H9 (cell line): ENCODE results near the gene ELMOD3. TPM values are rescaled to one million over a fixed set of nuclear protein-coding genes. Genes with fewer than 3 reads are reported as not detected.

Source experiments
- DNase-seq: peaks from one replicate; pipeline ENCODE4 v3.0.0-alpha.2; 2017
- H2AFZ ChIP-seq: one replicate; pipeline ENCODE4 v1.6.1; 2013; ENCODE audit warnings: mild to moderate bottlenecking, low read length, control low read depth, moderate library complexity
- H2AK5ac ChIP-seq: 2 replicates; pipeline ENCODE4 v1.6.1; 2013; ENCODE audit warnings: low read length, control low read depth, mixed read lengths; ENCODE audit not compliant: insufficient read length
- H2BK120ac ChIP-seq: one replicate; pipeline ENCODE4 v1.6.1; 2013; ENCODE audit warnings: low read depth, mild to moderate bottlenecking, low read length, control low read depth, inconsistent platforms; ENCODE audit not compliant: poor library complexity, severe bottlenecking
- H2BK12ac ChIP-seq: 2 replicates; pipeline ENCODE4 v1.6.1; 2013; ENCODE audit warnings: low read length, control low read depth, mixed read lengths, low read depth; ENCODE audit not compliant: insufficient read length
- H2BK15ac ChIP-seq: 2 replicates; pipeline ENCODE4 v1.6.1; 2013; ENCODE audit warnings: low read depth, low read length, control low read depth
- H2BK20ac ChIP-seq: one replicate; pipeline ENCODE4 v1.6.1; 2013; ENCODE audit warnings: low read depth, mild to moderate bottlenecking, low read length, control low read depth, inconsistent platforms; ENCODE audit not compliant: poor library complexity, severe bottlenecking
- H2BK5ac ChIP-seq: 2 replicates; pipeline ENCODE4 v1.6.1; 2013; ENCODE audit warnings: low read length, control low read depth, mixed read lengths; ENCODE audit not compliant: insufficient read length
- H3K14ac ChIP-seq: 2 replicates; pipeline ENCODE4 v1.6.1; 2013; ENCODE audit warnings: low read length, control low read depth; ENCODE audit not compliant: insufficient read depth
- H3K18ac ChIP-seq: 2 replicates; pipeline ENCODE4 v1.6.1; 2013; ENCODE audit warnings: low read depth, mild to moderate bottlenecking, mixed read lengths, low read length, control low read depth; ENCODE audit not compliant: insufficient read length
- H3K23ac ChIP-seq: 2 replicates; pipeline ENCODE4 v1.6.1; 2013; ENCODE audit warnings: low read length, control low read depth, mixed read lengths, low read depth; ENCODE audit not compliant: insufficient read length
- H3K23me2 ChIP-seq: 2 replicates; pipeline ENCODE4 v1.6.1; 2013; ENCODE audit warnings: low read depth, mild to moderate bottlenecking, mixed read lengths, low read length, control low read depth; ENCODE audit not compliant: insufficient read length, poor library complexity, severe bottlenecking
- H3K27ac ChIP-seq: 2 replicates; pipeline ENCODE4 v1.5.1; 2013; ENCODE audit warnings: low read length, control low read depth, mixed read lengths, low read depth; ENCODE audit not compliant: insufficient read length
- H3K27me3 ChIP-seq: 2 replicates; pipeline ENCODE4 v1.6.1; 2013; ENCODE audit warnings: low read length, control low read depth, inconsistent platforms; ENCODE audit not compliant: insufficient read depth
- H3K4ac ChIP-seq: 2 replicates; pipeline ENCODE4 v1.6.1; 2013; ENCODE audit warnings: low read depth, mild to moderate bottlenecking, control low read depth, inconsistent platforms, low read length, moderate library complexity
- H3K4me1 ChIP-seq: 2 replicates; pipeline ENCODE4 v1.6.1; 2013; ENCODE audit warnings: low read length, control low read depth, inconsistent platforms; ENCODE audit not compliant: insufficient read depth
- H3K4me2 ChIP-seq: 2 replicates; pipeline ENCODE4 v1.6.1; 2013; ENCODE audit warnings: low read length, control low read depth, mixed read lengths; ENCODE audit not compliant: insufficient read length, insufficient read depth
- H3K56ac ChIP-seq: 2 replicates; pipeline ENCODE4 v1.6.1; 2013; ENCODE audit warnings: low read depth, mild to moderate bottlenecking, mixed read lengths, low read length, control low read depth; ENCODE audit not compliant: insufficient read length
- H3K79me1 ChIP-seq: 2 replicates; pipeline ENCODE4 v1.6.1; 2013; ENCODE audit warnings: low read depth, mild to moderate bottlenecking, moderate library complexity, low read length, control low read depth, inconsistent platforms; ENCODE audit not compliant: insufficient read depth, poor library complexity, severe bottlenecking
- H3K79me2 ChIP-seq: 2 replicates; pipeline ENCODE4 v1.6.1; 2013; ENCODE audit warnings: low read length, control low read depth, inconsistent platforms; ENCODE audit not compliant: insufficient read depth
- H3K9ac ChIP-seq: 2 replicates; pipeline ENCODE4 v1.6.1; 2013; ENCODE audit warnings: low read length, control low read depth, mixed read lengths; ENCODE audit not compliant: insufficient read length; ENCODE audit errors: extremely low read depth
- H3K9me3 ChIP-seq: one replicate; pipeline ENCODE4 v1.6.1; 2013; ENCODE audit warnings: low read depth, low read length, inconsistent platforms; ENCODE audit not compliant: control insufficient read depth
- H3T11ph ChIP-seq: one replicate; pipeline ENCODE4 v1.6.1; 2013; ENCODE audit warnings: mild to moderate bottlenecking, low read length, control low read depth, inconsistent platforms
- H4K20me1 ChIP-seq: one replicate; pipeline ENCODE4 v1.6.1; 2013; ENCODE audit not compliant: control insufficient read depth, insufficient read length, insufficient read depth
- H4K5ac ChIP-seq: 2 replicates; pipeline ENCODE4 v1.6.1; 2013; ENCODE audit warnings: low read depth, mild to moderate bottlenecking, mixed read lengths, low read length, control low read depth; ENCODE audit not compliant: insufficient read length
- H4K8ac ChIP-seq: replicated peaks from 2 replicates; pipeline ENCODE4 v1.6.1; 2013; ENCODE audit warnings: low read length, control low read depth, mixed read lengths, low read depth; ENCODE audit not compliant: insufficient read length
- H4K91ac ChIP-seq: 2 replicates; pipeline ENCODE4 v1.6.1; 2013; ENCODE audit warnings: low read depth, mild to moderate bottlenecking, moderate library complexity, mixed read lengths, low read length, control low read depth; ENCODE audit not compliant: insufficient read length
- H3K27ac Mint-ChIP-seq, 3 experiments: 2 replicates in 2 of 3; 3 replicates in 1 of 3; pipeline ENCODE4 v1.8.0; 2020 to 2021; ENCODE audit warnings: mixed read lengths in 3 of 3, mild to moderate bottlenecking in 1 of 3, moderate library complexity in 1 of 3
- H3K27me3 Mint-ChIP-seq: 2 replicates; pipeline ENCODE4 v1.8.0; 2021; ENCODE audit warnings: low read depth, mild to moderate bottlenecking, moderate library complexity, mixed read lengths
- H3K36me3 Mint-ChIP-seq, 3 experiments: 2 replicates in 2 of 3; 3 replicates in 1 of 3; pipeline ENCODE4 v1.8.0; 2020 to 2021; ENCODE audit warnings: low read depth in 3 of 3, mixed read lengths in 3 of 3; ENCODE audit not compliant: insufficient read depth in 1 of 3
- H3K4me1 Mint-ChIP-seq, 2 experiments: 2 replicates each; pipeline ENCODE4 v1.8.0; 2020; ENCODE audit warnings: mixed read lengths in 2 of 2
- H3K4me3 Mint-ChIP-seq, 2 experiments: 2 replicates in 1 of 2; 3 replicates in 1 of 2; pipeline ENCODE4 v1.8.0; 2020 to 2021; ENCODE audit warnings: mild to moderate bottlenecking in 2 of 2, mixed read lengths in 2 of 2, moderate library complexity in 1 of 2
- H3K9me3 Mint-ChIP-seq, 2 experiments: 2 replicates in 1 of 2; 3 replicates in 1 of 2; pipeline ENCODE4 v1.8.0; 2020; ENCODE audit warnings: mild to moderate bottlenecking in 2 of 2, mixed read lengths in 2 of 2, moderate library complexity in 1 of 2
- WGBS: extraction: QIAGEN DNeasy Blood & Tissue Kit; methylation state at CpG from one replicate; pipeline ENCODE4 v1.1.7; 2013; ENCODE audit warnings: missing lambda C conversion rate, low lambda C conversion rate, mixed read lengths; ENCODE audit not compliant: insufficient read length; ENCODE audit errors: extremely low coverage; 5-methylcytosine and 5-hydroxymethylcytosine counted together
- total RNA-seq: library from RNA; stranded (reverse); gene quantifications from 2 replicates; pipeline ENCODE4 v1.2.1, GENCODE V29; 2021
- TF ChIP-seq, protein P1 (sequence below): fragments of 200-600 bp; sonication (generic); conservative IDR thresholded peaks from 3 replicates; pipeline ENCODE4 v1.8.0; 2021; ENCODE audit warnings: antibody characterized with exemption, mild to moderate bottlenecking

The ELMOD3 gene
- total RNA-seq, 1 experiment from 2014 or later = 7.6 TPM

DNA sequence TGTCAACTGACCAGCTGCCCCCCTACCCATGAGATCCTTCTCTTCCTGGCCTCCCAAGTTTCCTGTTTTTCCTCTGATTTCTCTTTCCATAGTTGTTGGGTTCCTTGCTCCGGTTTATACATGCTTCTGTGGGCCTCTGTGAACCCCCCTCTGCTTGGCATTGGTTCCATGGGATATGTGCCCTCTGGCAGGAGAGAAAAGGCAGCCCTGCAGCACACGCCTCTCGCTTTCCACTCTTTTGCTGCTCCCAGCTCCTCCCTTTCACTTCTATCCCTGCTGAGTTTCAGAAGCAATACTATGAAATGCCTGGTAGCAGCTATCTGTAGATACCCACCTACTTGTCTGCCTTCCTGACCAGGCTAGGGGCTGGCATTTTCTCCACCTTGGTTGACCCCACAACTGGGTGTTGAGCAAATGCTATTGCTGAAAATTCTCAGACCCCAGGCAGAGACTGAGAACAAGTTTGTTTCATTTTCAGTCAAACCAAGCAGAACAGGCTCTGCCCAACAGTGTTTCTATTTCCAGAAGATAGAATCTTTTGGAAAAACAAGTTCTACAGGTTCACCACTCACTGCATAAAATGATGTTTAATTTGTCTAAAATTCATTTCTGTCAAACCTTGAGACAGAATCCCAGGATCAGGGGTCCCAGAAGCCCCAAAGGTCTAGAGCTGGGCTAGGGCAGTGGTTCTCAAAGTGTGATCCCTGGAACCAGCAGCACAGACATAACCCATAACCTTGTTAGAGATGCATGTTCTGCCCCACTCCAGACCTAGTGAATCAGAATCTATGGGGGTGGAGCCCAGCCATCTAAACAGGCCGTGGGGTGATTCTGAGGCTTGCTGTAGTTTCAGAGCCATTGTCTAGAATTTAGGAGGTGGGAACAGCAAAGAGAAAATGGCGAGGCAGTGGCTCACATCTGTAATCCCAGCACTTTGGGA lies 42.2 kb downstream of the ELMOD3 start:
- peaks cover 0 to 28% (median 22%) of the 10 kb centered on the region in 3 experiments; a peak in 6 of 7 replicates for H3K36me3 Mint-ChIP-seq
- Histone ChIP-seq H3K4ac (no peak overlapping the region), H4K5ac (no peak overlapping the region), H2BK12ac (no peak overlapping the region), H4K20me1 (no peaks in the 10 kb centered on the region), H4K8ac (no peak overlapping the region), H3K14ac (no peak overlapping the region), H3K79me1 (no peaks in the 10 kb centered on the region), H4K91ac (no peak overlapping the region), H3K9ac (no peak overlapping the region), H3K23ac (no peak overlapping the region), H2AFZ (no peak overlapping the region), H3K23me2 (no peaks in the 10 kb centered on the region), H3K4me2 (no peak overlapping the region), H2AK5ac (no peak overlapping the region), H2BK5ac (no peak overlapping the region), H3K18ac (no peak overlapping the region), H3K27ac (no peak overlapping the region), H3K56ac (no peak overlapping the region), H3K27me3 (no peaks in the 10 kb centered on the region), H2BK120ac (no peak overlapping the region), H3K79me2 (no peaks in the 10 kb centered on the region), H3K9me3 (no peaks in the 10 kb centered on the region), H2BK15ac (no peak overlapping the region), H2BK20ac (no peak overlapping the region), H3K4me1 (no peaks in the 10 kb centered on the region), H3T11ph (no peak overlapping the region)
- TF ChIP-seq, protein P1, sequence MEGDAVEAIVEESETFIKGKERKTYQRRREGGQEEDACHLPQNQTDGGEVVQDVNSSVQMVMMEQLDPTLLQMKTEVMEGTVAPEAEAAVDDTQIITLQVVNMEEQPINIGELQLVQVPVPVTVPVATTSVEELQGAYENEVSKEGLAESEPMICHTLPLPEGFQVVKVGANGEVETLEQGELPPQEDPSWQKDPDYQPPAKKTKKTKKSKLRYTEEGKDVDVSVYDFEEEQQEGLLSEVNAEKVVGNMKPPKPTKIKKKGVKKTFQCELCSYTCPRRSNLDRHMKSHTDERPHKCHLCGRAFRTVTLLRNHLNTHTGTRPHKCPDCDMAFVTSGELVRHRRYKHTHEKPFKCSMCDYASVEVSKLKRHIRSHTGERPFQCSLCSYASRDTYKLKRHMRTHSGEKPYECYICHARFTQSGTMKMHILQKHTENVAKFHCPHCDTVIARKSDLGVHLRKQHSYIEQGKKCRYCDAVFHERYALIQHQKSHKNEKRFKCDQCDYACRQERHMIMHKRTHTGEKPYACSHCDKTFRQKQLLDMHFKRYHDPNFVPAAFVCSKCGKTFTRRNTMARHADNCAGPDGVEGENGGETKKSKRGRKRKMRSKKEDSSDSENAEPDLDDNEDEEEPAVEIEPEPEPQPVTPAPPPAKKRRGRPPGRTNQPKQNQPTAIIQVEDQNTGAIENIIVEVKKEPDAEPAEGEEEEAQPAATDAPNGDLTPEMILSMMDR = no peak
- H3K4me3 Mint-ChIP-seq = no peak overlapping the region
- H3K9me3 Mint-ChIP-seq = no peaks in the 10 kb centered on the region
- H3K4me1 Mint-ChIP-seq = peaks cover 8 to 12% of the 10 kb centered on the region in 2 experiments; a peak in 3 of 4 replicates
- H3K27me3 Mint-ChIP-seq = no peaks in the 10 kb centered on the region
- WGBS = no CpG with 5 or more reads among the region's 5 CpGs
- no peak for DNase-seq
- no peak overlapping the region; a peak in 1 of 7 replicates for H3K27ac Mint-ChIP-seq
